Cardiac fibroblast (primary cell): Measurements from ENCODE around the gene NABP1.

Source experiments
- DNase-seq, 2 donors: peaks; one replicate each; pipeline versions ENCODE4 v3.0.0 to v3.0.0-alpha.2; 2010; ENCODE audit warnings: low read depth in 2 of 2
- H3K4me3 ChIP-seq, 2 donors: replicated peaks in 1 of 2; 1 replicate in 1 of 2; 2 replicates in 1 of 2; pipeline ENCODE4 v1.5.1; 2011; ENCODE audit warnings: low read depth in 2 of 2, low read length in 2 of 2, mild to moderate bottlenecking in 2 of 2, moderate library complexity in 1 of 2
- CTCF ChIP-seq: IDR thresholded peaks from one replicate; pipeline ENCODE4 v1.5.1; 2011; ENCODE audit warnings: low read depth, mild to moderate bottlenecking, low read length, inconsistent platforms

Gene NABP1

GRCh38 chr2:191705084-191705483, 27.1 kb downstream of the NABP1 start:
- no peak for DNase-seq
- no peak overlapping the region for H3K4me3 ChIP-seq
- no peak for TF ChIP-seq CTCF

- TF ChIP-seq CTCF: no peak
- DNase-seq: no peak
- no peak overlapping the region for H3K4me3 ChIP-seq
These were observed 27.8 kb downstream of the NABP1 start for GRCh38 chr2:191705701-191706100.

GRCh38 chr2:191706791-191707190, 28.9 kb downstream of the NABP1 start:
- H3K4me3 ChIP-seq: no peak overlapping the region
- no peak for TF ChIP-seq CTCF
- no peak for DNase-seq

- no peak for TF ChIP-seq CTCF
- H3K4me3 ChIP-seq: no peak overlapping the region
- DNase-seq: no peak
These were observed 29.6 kb downstream of the NABP1 start for GRCh38 chr2:191707542-191707941.

- H3K4me3 ChIP-seq: no peak overlapping the region
- DNase-seq: peak; percentile 44 to 61
- TF ChIP-seq CTCF: no peak
These were observed 32.5 kb downstream of the NABP1 start for GRCh38 chr2:191710411-191710900.

DNA sequence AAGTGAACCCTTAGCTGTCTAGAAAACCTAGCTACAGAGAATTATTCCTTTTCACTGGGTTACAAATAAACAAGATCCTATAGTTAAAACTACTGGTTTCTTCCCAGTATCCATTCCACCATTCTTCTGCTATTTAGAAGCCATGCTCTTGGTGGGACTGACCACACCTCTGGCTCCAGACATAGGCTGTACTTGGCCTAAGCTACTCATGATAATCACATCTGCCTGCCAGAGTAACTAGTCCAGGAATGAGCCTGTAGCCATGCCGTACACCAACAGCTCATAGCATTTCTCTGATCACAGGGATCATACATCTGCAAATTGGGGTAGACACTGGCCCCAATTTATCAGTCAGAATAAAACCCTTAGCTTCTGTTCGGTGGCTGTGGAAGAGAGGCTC, 33.7 kb downstream of the NABP1 start:
- H3K4me3 ChIP-seq: no peak overlapping the region
- no peak for DNase-seq
- TF ChIP-seq CTCF: no peak

DNA sequence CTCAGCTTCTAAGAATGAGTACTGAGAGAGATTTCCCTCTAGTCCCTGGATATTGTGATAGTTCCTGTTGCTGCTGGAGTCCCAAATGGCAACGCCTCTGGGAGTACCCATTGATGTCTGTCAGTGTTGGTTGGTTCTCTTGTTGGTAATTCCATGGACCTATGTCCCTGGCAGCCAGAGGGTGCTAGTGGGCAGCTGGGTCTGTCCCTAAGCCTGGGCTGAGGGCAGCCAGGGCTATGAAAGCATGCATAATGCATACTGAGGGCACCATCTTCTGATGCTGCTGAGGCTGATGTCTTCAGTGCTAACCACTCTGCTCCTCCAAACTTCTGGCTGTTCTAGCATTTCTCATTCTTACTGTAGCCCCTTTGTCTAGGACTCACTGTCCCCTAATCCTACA, 35.9 kb downstream of the NABP1 start:
- H3K4me3 ChIP-seq: no peak overlapping the region
- no peak for TF ChIP-seq CTCF
- DNase-seq: no peak
